HG02610 (cell line): ENCODE data around the gene WBP1.
"Not testable (repeated sequence)": the region's sequence is repeated elsewhere in the genome, so short reads cannot be mapped to it uniquely, and the experiment has no call there.

Experiments used
- ATAC-seq: cut with Tn5 transposase; IDR thresholded peaks from one replicate; pipeline ENCODE4 v1.9.1; 2021; ENCODE audit warnings: mild to moderate bottlenecking, moderate library complexity; ENCODE audit not compliant: unreplicated experiment

The WBP1 gene

GRCh38 chr2:74458132-74458937 is at the start of gene WBP1:
Gene WBP1 (plus strand): TSS chr2:74458438. CDS start chr2:74458603, 165 bp downstream.
- peak; percentile 86 for ATAC-seq

DNA sequence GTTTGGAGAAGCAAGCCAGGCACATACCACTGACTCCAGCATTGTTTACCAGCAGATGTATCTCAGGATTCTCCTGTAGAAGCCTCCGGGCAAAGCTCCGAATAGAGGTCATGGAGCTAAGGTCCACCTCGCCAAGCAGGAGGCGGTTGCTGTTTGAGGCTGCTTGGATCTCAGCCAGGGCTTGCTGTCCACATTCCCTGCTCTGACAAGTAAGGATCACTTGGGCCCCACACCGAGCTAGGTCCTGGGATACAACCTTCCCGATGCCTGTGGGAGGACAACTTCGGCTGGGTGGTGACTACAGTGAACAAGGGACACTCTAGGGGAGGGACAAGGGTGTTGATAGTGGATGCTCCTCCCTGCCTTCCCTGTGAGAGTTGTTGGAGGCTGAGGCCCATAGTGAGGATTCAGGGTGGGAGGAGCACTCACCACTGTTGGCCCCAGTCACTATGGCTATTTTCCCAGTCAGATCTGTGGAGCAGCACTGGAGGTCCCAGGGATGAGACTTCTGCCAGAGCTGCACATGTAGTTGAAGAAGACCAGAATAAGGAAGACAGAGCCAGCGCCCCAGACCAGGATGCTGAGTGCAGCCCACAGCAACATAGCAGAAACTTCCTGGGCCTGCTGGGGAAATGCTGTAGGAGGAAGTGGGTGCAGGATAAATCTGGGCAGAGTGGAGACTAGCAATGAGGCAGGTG is 45.1 kb upstream of the WBP1 start:
- ATAC-seq, result no peak

GRCh38 chr2:74414441-74414840 is 43.8 kb upstream of the WBP1 start:
- ATAC-seq, result no peak

DNA sequence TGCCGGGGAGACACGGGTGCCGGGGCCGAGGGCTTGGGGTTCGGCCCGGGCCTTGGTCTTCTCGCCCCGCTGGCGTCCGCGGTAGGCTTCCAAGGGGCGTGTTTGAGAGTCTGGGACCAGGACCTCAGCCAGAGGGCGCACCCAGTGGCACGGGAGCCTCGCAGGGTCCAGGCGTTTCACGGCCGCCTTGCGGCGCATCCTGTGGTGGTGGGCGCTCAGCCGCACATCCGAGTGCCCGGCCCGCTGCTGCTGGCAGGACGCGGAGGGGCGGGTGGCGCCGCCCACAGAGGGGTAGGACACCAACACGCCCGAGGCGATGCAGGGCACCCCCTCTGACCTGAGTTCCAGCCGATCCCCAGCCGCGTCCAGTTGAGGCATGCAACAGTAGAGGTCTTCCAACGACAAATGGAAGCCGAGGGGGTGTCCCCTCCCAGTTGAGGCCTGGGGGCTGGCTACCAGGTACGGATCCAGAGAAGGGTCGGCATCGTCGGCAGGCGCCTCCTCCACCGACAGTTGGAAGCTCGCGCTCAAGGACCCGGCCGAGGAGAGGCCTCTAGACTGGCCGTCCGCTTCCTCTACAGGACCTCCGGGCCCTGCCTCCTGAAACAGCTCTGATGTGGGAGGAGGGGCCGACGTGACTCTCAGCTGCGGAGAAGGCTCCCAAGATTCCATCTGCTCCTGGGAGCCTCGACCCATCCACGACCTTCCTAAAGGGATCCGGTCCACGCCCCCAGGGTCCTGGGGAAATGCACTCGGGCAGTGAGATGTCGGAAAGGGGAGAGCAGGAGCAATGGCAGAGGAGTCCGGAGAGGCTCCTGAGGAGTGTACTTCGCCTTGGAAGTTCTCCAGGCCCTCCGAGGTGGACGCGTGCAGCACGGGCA is 43.1 kb upstream of the WBP1 start:
- ATAC-seq, result no peak

DNA sequence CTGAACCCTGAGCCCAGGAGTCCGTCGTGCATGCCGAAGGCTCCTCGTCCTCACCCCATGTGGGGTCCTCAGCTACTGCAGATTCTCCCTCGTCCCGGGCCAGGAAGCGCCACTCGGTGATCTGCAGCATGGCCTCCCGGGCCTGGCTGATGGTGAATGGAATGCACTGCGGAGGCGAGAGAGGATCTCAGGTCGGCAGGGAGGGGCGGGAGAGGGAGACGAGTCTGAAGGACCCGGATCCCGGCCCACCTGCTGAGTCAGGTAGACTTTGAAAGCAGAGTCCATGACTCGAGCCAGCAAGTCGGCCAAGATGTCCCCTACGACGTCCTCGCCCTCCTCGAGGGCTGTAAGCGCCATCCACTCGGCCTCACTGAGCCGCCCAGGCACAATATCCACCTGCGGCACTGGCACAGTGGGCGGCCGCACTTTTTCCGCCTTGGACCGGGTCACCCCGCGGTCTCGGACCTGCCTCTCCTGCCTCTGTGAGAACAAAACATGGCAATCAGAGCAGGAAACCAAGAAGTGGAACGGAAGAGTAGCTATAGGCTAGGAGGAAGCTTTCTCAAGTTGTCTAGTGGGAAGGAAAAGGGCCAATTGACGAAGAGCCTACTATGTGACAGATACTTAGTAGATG is 42.4 kb upstream of the WBP1 start:
- ATAC-seq, result no peak

GRCh38 chr2:74416778-74417177 is 41.5 kb upstream of the WBP1 start:
- no peak for ATAC-seq

- ATAC-seq, result no peak
These were observed 41.0 kb upstream of the WBP1 start for GRCh38 chr2:74417197-74417596.

- ATAC-seq, result no peak
These were observed 40.5 kb upstream of the WBP1 start for GRCh38 chr2:74417763-74418162.

DNA sequence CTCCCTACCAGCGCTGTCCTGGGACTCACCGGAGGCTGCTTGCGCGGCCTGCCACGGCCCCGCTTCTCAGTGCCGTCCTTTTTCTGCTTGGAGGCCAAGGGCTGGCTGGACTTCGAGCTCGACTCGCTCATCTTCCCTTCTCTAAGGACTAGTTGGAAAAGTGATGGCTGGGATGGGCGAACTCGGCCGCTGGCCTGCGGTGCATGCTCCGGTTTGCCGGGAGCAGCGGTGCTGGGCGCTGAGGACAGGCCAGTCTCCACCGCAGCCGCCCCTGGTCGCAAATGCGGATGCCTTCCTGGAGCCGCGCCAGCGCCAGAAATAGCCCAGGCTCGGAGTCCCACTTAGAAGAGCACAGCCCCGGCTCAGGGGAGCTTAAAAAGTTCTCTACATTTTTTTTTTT is 39.9 kb upstream of the WBP1 start:
- ATAC-seq, result no peak

- no peak for ATAC-seq
These were observed 38.9 kb upstream of the WBP1 start for GRCh38 chr2:74419345-74419744.

DNA sequence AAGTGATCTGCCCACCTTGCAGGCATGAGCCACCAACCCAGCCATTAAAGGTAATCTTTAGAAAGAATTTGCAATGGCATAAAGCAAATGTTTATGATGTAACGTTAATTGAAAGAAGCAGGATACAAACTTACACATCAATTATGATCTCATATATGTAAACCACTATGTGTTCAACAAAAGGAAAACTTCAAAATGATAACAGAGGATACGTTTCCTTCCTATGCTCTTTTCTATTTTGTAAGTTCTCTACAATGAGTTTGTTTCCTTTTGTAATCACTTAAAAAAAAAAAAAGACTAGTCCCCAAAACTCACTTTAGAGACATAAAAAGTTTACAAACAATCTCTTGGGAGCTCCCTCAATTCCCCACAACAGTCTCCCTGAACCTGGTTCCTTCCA is 38.2 kb upstream of the WBP1 start:
- ATAC-seq, result no peak

- ATAC-seq, result not testable (repeated sequence)
These were observed 37.7 kb upstream of the WBP1 start for GRCh38 chr2:74420443-74421103.

- peak; percentile 96 for ATAC-seq
These were observed 36.9 kb upstream of the WBP1 start, which contains the start of the genes C2orf81 and WDR54 for GRCh38 chr2:74421221-74421870. Gene C2orf81 (minus strand): TSS chr2:74421619. CDS start chr2:74421560, 59 bp downstream. Gene WDR54 (plus strand): TSS chr2:74421730. CDS start chr2:74422154, 424 bp downstream.

DNA sequence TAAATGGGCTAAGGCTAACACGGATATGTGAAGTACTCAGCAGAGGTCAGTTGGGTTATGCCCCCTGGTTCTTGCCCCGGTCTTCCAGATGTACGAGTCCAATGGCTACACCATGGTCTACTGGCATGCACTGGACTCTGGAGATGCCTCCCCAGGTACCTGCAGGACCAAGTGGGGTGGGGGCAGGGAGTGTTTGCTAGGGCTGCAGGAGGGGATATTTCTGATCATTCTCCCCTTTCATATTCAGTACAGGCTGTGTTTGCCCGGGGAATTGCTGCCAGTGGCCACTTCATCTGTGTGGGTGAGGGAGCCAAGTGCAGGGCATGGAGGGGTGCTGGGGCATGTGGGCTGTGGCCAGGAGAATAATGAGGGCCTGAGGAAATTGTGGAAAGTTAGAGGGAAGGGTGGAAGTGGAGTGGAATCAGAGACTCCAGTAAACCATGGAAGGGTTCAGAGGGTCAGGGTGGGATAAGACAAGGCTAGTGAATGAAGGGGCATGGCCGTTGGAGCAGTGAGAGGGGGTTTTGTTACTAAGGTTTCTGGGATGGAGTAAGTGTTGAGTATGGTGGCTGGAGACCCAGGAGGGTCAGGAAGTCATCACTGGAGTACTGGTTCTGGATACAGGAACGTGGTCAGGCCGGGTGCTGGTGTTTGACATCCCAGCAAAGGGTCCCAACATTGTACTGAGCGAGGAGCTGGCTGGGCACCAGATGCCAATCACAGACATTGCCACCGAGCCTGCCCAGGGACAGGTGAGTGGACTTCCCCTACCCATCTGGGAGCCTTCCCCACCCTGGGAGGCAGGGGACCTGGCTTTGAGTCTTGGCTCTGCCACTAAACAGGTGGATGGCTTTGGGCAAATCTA is 34.8 kb upstream of the WBP1 start:
- no peak for ATAC-seq

DNA sequence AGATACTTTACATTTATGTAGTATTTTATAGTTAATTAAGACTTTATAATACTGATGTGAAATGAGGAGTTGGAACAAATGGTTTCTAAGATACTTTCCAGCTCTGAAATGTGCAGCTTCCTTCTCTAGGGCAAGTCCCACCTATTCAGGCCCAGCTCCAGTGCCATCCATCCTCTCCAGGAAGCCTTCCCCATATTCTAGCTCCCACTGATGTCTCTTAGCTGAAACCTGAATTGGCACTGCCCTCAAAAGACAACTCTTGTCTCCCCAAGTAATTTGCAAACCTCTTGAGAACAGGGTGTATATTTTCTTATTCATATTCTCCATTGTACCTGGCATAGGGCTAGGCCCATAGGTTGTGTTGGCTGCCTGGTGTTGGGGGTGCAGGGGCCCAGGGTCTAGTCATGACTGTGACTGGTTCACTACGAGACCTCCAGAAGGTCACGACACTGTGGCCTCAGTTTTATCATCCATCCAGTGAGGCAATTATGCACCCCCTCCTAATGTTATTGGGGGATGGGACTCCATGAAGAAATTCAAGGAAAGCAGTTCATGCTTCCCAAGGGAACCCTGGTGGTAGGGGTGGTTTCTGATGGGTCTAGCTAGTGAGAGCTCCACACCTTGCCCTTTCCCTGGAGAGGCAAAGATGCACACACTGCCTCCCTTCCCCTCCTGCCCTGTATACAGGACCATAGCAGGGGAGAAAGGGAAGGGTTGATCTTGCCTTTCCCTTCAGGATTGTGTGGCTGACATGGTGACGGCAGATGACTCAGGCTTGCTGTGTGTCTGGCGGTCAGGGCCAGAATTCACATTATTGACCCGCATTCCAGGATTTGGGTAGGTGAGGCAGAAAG is 33.9 kb upstream of the WBP1 start:
- no peak for ATAC-seq

DNA sequence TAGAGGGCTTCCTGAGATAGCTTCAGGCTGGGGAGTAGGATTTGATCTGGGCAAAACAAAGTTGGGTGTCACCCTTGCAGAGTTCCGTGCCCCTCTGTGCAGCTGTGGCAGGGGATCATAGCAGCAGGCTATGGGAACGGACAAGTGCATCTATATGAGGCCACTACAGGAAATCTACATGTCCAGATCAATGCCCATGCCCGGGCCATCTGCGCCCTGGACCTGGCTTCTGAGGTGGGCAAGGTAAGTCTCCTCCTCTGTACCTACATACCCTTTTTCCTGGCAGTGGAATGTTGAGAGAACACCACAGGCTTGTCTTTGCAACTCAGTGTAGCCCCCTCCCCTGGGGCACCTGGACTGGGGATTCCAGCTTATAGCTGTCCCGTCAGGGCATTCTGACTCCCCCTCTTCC is 33.2 kb upstream of the WBP1 start:
- ATAC-seq, result no peak

DNA sequence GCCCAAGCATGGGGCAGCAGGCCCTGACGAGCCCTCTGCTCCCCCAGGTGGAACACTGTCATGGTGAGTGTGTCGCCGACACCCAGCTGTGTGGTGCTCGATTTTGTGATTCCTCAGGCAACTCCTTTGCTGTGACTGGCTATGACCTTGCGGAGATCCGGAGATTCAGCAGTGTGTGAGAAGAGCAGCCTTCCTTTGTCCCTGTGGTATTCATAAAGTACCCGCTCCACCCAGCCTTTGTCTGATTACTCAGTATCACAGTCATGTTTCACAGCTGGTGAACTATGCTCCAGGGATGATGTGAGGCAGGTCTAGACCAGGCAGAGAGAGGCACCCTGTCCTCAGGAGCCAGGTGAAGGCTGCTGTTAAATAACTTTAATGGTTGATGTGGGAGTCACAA is 32.7 kb upstream of the WBP1 start:
- no peak for ATAC-seq
